CD4-positive, alpha-beta T cell treated with Interleukin-2 at 100 ng/mL for 4 hours (primary cell): ENCODE data around the gene SND1.

Experiments used
- DNase-seq: peaks from one replicate; pipeline ENCODE4 v3.0.0-alpha.2; 2020; ENCODE audit warnings: low spot score

Gene SND1

DNA sequence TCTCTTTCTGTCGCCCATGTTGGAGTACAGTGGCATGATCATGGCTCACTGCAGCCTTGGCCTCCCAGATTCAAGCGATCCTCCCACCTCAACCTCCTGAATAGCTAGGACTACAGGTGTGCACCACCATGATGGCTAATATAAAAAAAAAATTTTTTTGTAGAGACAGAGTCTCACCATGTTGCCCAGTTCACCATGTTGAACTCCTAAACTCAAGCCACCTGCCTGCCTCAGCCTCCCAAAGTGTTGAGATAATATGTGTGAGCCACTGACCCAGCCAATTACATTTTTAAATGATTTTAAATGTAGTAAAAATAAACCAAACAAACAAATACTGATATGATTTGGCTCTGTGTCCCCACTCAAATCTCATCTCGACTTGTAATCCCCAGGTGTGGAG lies 487.4 kb downstream of the SND1 start:
- DNase-seq: no peak

DNA sequence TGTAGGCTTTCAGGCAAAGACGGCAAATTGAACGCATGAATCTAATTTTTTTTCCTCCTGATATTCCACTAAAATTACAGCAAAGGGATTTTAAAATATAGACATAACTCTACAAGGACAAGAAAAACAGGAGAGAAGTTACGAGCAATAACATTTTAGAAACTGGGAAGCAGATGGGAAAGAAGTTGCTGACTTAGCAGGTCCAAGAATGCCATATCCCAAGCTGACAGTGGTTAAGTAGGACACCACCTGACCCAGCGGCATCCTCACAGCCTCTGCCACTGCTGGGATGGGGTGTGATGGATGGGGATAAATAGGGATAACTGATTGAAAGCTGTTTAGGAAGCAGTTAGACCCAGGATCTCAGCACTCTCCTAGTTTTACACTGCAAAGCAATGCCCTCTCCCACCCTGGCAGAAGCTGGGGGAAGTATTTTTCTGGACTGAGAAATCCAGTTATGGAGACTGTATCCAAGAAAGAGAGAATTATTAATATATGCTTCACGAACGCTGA lies 489.7 kb downstream of the SND1 start:
- no peak for DNase-seq
